Cerebellar nuclear complex (tissue), 1 donor: ENCODE measurements around the gene CFC1B.
"Not testable (repeated sequence)": the region's sequence is repeated elsewhere in the genome, so short reads cannot be mapped to it uniquely, and the experiment has no call there.

Source experiments
- DNase-seq, 2 experiments: peaks; one replicate each; lab custom pipeline; 2025; lab: John Stamatoyannopoulos, UW

The CFC1B gene

GRCh38 chr2:130566165-130566564 lies 45.1 kb downstream of the CFC1B start:
- DNase-seq: not testable (repeated sequence)

- not testable (repeated sequence) for DNase-seq
Measured at GRCh38 chr2:130571929-130572328, 50.9 kb downstream of the CFC1B start.

GRCh38 chr2:130574230-130574629 lies 53.2 kb downstream of the CFC1B start:
- DNase-seq: not testable (repeated sequence)

- not testable (repeated sequence) for DNase-seq
Measured at GRCh38 chr2:130576209-130576784, 55.3 kb downstream of the CFC1B start.

GRCh38 chr2:130577559-130577958 lies 56.5 kb downstream of the CFC1B start:
- DNase-seq: not testable (repeated sequence)
